Endothelial cell (in vitro differentiated cells): ENCODE data around the gene HYCC2. TPM values are rescaled to one million over a fixed set of nuclear protein-coding genes. Genes with fewer than 3 reads are reported as not detected.
A peak's percentile ranks its signal among the peaks of the same experiment; 100 is the strongest.
"Not testable (repeated sequence)": the region's sequence is repeated elsewhere in the genome, so short reads cannot be mapped to it uniquely, and the experiment has no call there.

Source experiments
- DNase-seq: peaks from one replicate; pipeline ENCODE4 v3.0.0; 2021; ENCODE audit warnings: low spot score
- H3K27ac Mint-ChIP-seq: one replicate; pipeline ENCODE4 v1.8.0; 2021; ENCODE audit warnings: mixed read lengths, inconsistent platforms; ENCODE audit not compliant: unreplicated experiment
- H3K27me3 Mint-ChIP-seq: one replicate; pipeline ENCODE4 v1.8.0; 2021; ENCODE audit warnings: mild to moderate bottlenecking, moderate library complexity, mixed read lengths, inconsistent platforms; ENCODE audit not compliant: unreplicated experiment
- H3K36me3 Mint-ChIP-seq: one replicate; pipeline ENCODE4 v1.8.0; 2021; ENCODE audit warnings: mild to moderate bottlenecking, low read depth, mixed read lengths, inconsistent platforms; ENCODE audit not compliant: unreplicated experiment
- H3K4me1 Mint-ChIP-seq: one replicate; pipeline ENCODE4 v1.8.0; 2021; ENCODE audit warnings: mild to moderate bottlenecking, mixed read lengths, inconsistent platforms; ENCODE audit not compliant: unreplicated experiment
- H3K4me3 Mint-ChIP-seq: one replicate; pipeline ENCODE4 v1.8.0; 2021; ENCODE audit warnings: mild to moderate bottlenecking, mixed read lengths, inconsistent platforms; ENCODE audit not compliant: unreplicated experiment
- H3K9me3 Mint-ChIP-seq: one replicate; pipeline ENCODE4 v1.8.0; 2021; ENCODE audit warnings: mixed read lengths, inconsistent platforms; ENCODE audit not compliant: unreplicated experiment
- CTCF ChIP-seq: fragments of 200-600 bp; sonication (generic); IDR thresholded peaks from one replicate; pipeline ENCODE4 v1.5.0; 2021; ENCODE audit warnings: antibody characterized with exemption; ENCODE audit not compliant: unreplicated experiment
- total RNA-seq: library from RNA; stranded (reverse); fragmentation: NEBNext Ultra II Directional; extraction: Animal tissue kit (Norgen Biotek cat#: 25700); gene quantifications from one replicate; pipeline ENCODE4 v1.2.1, GENCODE V29; 2021; ENCODE audit not compliant: unreplicated experiment

The HYCC2 gene
- total RNA-seq, 1 donor from 2014 or later: 25.1 TPM

- Mint-ChIP-seq H3K36me3 (peaks cover 8% of the 10 kb centered on the region), H3K9me3 (no peaks in the 10 kb centered on the region), H3K4me1 (peaks cover 23% of the 10 kb centered on the region), H3K27ac (peak overlapping the region; percentile 26), H3K4me3 (no peak overlapping the region), H3K27me3 (peaks cover 2% of the 10 kb centered on the region)
- no peak for DNase-seq
- no peak for TF ChIP-seq CTCF
Measured at GRCh38 chr2:201074996-201075395, 3.5 kb upstream of the HYCC2 start.

GRCh38 chr2:201073071-201073470 is 1.6 kb upstream of the HYCC2 start:
- no peak for DNase-seq
- no peak for TF ChIP-seq CTCF
- Mint-ChIP-seq H3K36me3 (peaks cover 5% of the 10 kb centered on the region), H3K9me3 (no peaks in the 10 kb centered on the region), H3K4me1 (peaks cover 35% of the 10 kb centered on the region), H3K4me3 (peak overlapping the region; percentile 73), H3K27me3 (peaks cover 3% of the 10 kb centered on the region), H3K27ac (no peak overlapping the region)

GRCh38 chr2:201072201-201072530 is 695 bp upstream of the HYCC2 start:
- H3K27ac Mint-ChIP-seq: peak overlapping the region; percentile 97
- no peak for TF ChIP-seq CTCF
- no peaks in the 10 kb centered on the region for H3K9me3 Mint-ChIP-seq
- peak overlapping the region; percentile 100 for H3K4me3 Mint-ChIP-seq
- peaks cover 35% of the 10 kb centered on the region for H3K4me1 Mint-ChIP-seq
- H3K36me3 Mint-ChIP-seq: peaks cover 5% of the 10 kb centered on the region
- DNase-seq: no peak
- peaks cover 3% of the 10 kb centered on the region for H3K27me3 Mint-ChIP-seq

- Mint-ChIP-seq H3K4me3 (peak overlapping the region; percentile 100), H3K36me3 (peaks cover 5% of the 10 kb centered on the region), H3K4me1 (peaks cover 35% of the 10 kb centered on the region), H3K9me3 (no peaks in the 10 kb centered on the region), H3K27ac (peak overlapping the region; percentile 97), H3K27me3 (peaks cover 3% of the 10 kb centered on the region)
- TF ChIP-seq CTCF: no peak
- DNase-seq: no peak
Measured at GRCh38 chr2:201070948-201071478, 458 bp downstream of the HYCC2 start.

- no peak overlapping the region for H3K4me3 Mint-ChIP-seq
- H3K27me3 Mint-ChIP-seq: peaks cover 1% of the 10 kb centered on the region
- H3K4me1 Mint-ChIP-seq: peaks cover 11% of the 10 kb centered on the region
- no peaks in the 10 kb centered on the region for H3K36me3 Mint-ChIP-seq
- TF ChIP-seq CTCF: no peak
- DNase-seq: no peak
- H3K9me3 Mint-ChIP-seq: no peaks in the 10 kb centered on the region
- H3K27ac Mint-ChIP-seq: no peak overlapping the region
Measured at GRCh38 chr2:201064797-201065329, 6.6 kb downstream of the HYCC2 start.

- not testable (repeated sequence) for H3K27ac Mint-ChIP-seq, DNase-seq, H3K27me3 Mint-ChIP-seq, H3K4me1 Mint-ChIP-seq, H3K36me3 Mint-ChIP-seq, H3K4me3 Mint-ChIP-seq, H3K9me3 Mint-ChIP-seq
Measured at GRCh38 chr2:201063516-201063915, 8.0 kb downstream of the HYCC2 start.
